Natural killer cell (primary cell): ENCODE data around the gene MCOLN1. TPM values are rescaled to one million over a fixed set of nuclear protein-coding genes. Genes with fewer than 3 reads are reported as not detected.

Experiments used
- ATAC-seq, 3 donors: fragments of 150-1000 bp in 2 of 3; fragments of 200-7000 bp in 1 of 3; cut with Tn5 transposase; 1 replicate in 1 of 3; 2 replicates in 2 of 3; pipeline ENCODE4 v1.10.0; 2021; ENCODE audit warnings: mild to moderate bottlenecking in 2 of 3, moderate library complexity in 2 of 3
- DNase-seq, 2 donors: peaks; one replicate each; pipeline versions ENCODE4 v3.0.0 to v3.0.0-alpha.2; 2013 to 2021; ENCODE audit warnings: mixed read lengths in 1 of 2
- H3K27ac ChIP-seq: one replicate; pipeline ENCODE4 v1.5.1; 2013; ENCODE audit warnings: mild to moderate bottlenecking, low read length
- H3K27me3 ChIP-seq: one replicate; pipeline ENCODE4 v1.6.1; 2013; ENCODE audit warnings: low read length; ENCODE audit not compliant: control insufficient read depth, insufficient read depth
- H3K36me3 ChIP-seq: one replicate; pipeline ENCODE4 v1.6.1; 2013; ENCODE audit warnings: low read length; ENCODE audit not compliant: control insufficient read depth, insufficient read depth
- H3K4me1 ChIP-seq: one replicate; pipeline ENCODE4 v1.6.1; 2013; ENCODE audit warnings: low read length; ENCODE audit not compliant: control insufficient read depth, insufficient read depth
- H3K4me3 ChIP-seq: one replicate; pipeline ENCODE4 v1.5.1; 2013; ENCODE audit warnings: low read length
- H3K9me3 ChIP-seq: one replicate; pipeline ENCODE4 v1.6.1; 2013; ENCODE audit warnings: low read length; ENCODE audit not compliant: control insufficient read depth, insufficient read depth
- H3K27ac Mint-ChIP-seq, 2 donors: one replicate each; pipeline ENCODE4 v1.8.0; 2022; ENCODE audit warnings: mild to moderate bottlenecking in 2 of 2, mixed read lengths in 2 of 2, moderate library complexity in 1 of 2
- H3K27me3 Mint-ChIP-seq, 2 donors: one replicate each; pipeline ENCODE4 v1.8.0; 2022; ENCODE audit warnings: low read depth in 2 of 2, mixed read lengths in 2 of 2
- H3K36me3 Mint-ChIP-seq: one replicate; pipeline ENCODE4 v1.8.0; 2022; ENCODE audit warnings: mixed read lengths
- H3K4me1 Mint-ChIP-seq, 2 donors: one replicate each; pipeline ENCODE4 v1.8.0; 2022; ENCODE audit warnings: mixed read lengths in 2 of 2
- H3K4me3 Mint-ChIP-seq: one replicate; pipeline ENCODE4 v1.8.0; 2022; ENCODE audit warnings: mild to moderate bottlenecking, moderate library complexity, mixed read lengths
- H3K9me3 Mint-ChIP-seq, 2 donors: one replicate each; pipeline ENCODE4 v1.8.0; 2022; ENCODE audit warnings: mixed read lengths in 2 of 2
- CTCF ChIP-seq: fragments of 200-600 bp; IDR thresholded peaks from one replicate; pipeline ENCODE4 v1.8.0; 2022; ENCODE audit warnings: antibody characterized with exemption
- WGBS: methylation state at CpG from one replicate; pipeline ENCODE4 v1.1.7; 2013; ENCODE audit warnings: missing lambda C conversion rate; ENCODE audit not compliant: insufficient coverage; 5-methylcytosine and 5-hydroxymethylcytosine counted together
- intact Hi-C: fragments of 100-400 bp; cut with micrococcal nuclease; formaldehyde crosslinking; loops from one replicate; pipeline ENCODE4 v1.14.2; 2022
- total RNA-seq, 4 donors: library from RNA; stranded (reverse); fragments of 120-200 nt in 1 of 4; gene quantifications; one replicate each; pipeline versions ENCODE4 v1.2.3 to v1.2.4, GENCODE V29; 2013 to 2022

Gene MCOLN1
- total RNA-seq = 10 to 100 TPM; 22.9 to 37.6 (median 27.8) TPM
- total RNA-seq (2013) = 4.2 TPM

GRCh38 chr19:7522072-7522922 is at the start of gene MCOLN1:
Gene MCOLN1 (plus strand): TSS chr19:7522624. CDS start chr19:7522751, 127 bp downstream.
- H3K4me1 ChIP-seq = peaks cover 18% of the 10 kb centered on the region
- H3K4me3 ChIP-seq = peak within 1 kb of the TSS; percentile 43
- DNase-seq (peak; percentile 100), ATAC-seq (peak; percentile 93 to 96 (median 95))
- Mint-ChIP-seq H3K27ac (peak within 1 kb of the TSS; percentile 68 to 87), H3K4me3 (peak within 1 kb of the TSS; percentile 92), H3K27me3 (no peaks in the 10 kb centered on the region), H3K4me1 (peaks cover 11% of the 10 kb centered on the region in 2 donors), H3K9me3 (no peaks in the 10 kb centered on the region), H3K36me3 (no peaks in the 10 kb centered on the region)
- intact Hi-C loops = loop anchor here (1.0 kb wide), 1 partner anchor 12 kb away; no protein-coding TSS in a partner anchor
- WGBS = 1% methylated on average over 65 of the region's 65 CpGs
- H3K27me3 ChIP-seq = no peaks in the 10 kb centered on the region
- H3K27ac ChIP-seq = no peak within 1 kb of the TSS
- peaks cover 2% of the 10 kb centered on the region for H3K36me3 ChIP-seq
- no peaks in the 10 kb centered on the region for H3K9me3 ChIP-seq
- TF ChIP-seq CTCF = no peak

- WGBS = 87% methylated on average over 6 of the region's 6 CpGs
- Mint-ChIP-seq H3K27ac (peak overlapping the region in 1 of 2 donors; percentile 56), H3K9me3 (no peaks in the 10 kb centered on the region), H3K27me3 (no peaks in the 10 kb centered on the region), H3K36me3 (no peaks in the 10 kb centered on the region), H3K4me3 (no peak overlapping the region), H3K4me1 (no peaks in the 10 kb centered on the region)
- Histone ChIP-seq H3K4me1 (peaks cover 9% of the 10 kb centered on the region), H3K36me3 (peaks cover 12% of the 10 kb centered on the region), H3K27me3 (no peaks in the 10 kb centered on the region), H3K27ac (no peak overlapping the region), H3K4me3 (no peak overlapping the region), H3K9me3 (no peaks in the 10 kb centered on the region)
- DNase-seq = no peak
- no peak for TF ChIP-seq CTCF
- intact Hi-C loops = no loop called here
- ATAC-seq = no peak
Observed at GRCh38 chr19:7475665-7476064, 46.8 kb upstream of the MCOLN1 start.

DNA sequence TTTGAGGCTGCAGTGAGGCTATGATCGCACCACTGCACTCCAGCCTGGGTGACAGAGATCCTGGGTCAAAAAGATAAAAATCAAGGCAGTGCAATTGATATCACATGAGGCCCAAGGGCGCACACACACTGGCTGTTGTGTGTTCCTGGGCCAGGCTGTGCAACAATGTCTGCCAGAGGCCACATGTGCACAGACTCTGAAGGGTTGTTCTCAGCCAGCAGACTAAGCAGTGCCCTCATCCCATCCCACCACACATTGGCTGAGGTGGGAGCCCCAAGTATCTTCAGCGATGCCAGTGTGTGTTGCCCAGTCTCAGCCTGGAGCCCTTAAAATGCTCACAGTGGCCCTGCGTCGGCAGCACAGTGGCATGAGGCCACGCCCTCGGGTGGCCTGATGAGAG is 46.2 kb upstream of the MCOLN1 start:
- Mint-ChIP-seq H3K36me3 (no peaks in the 10 kb centered on the region), H3K9me3 (no peaks in the 10 kb centered on the region), H3K27ac (peak overlapping the region in 1 of 2 donors; percentile 56), H3K4me3 (no peak overlapping the region), H3K27me3 (no peaks in the 10 kb centered on the region), H3K4me1 (no peaks in the 10 kb centered on the region)
- ATAC-seq (no peak), DNase-seq (no peak)
- 92% methylated on average over 7 of the region's 7 CpGs for WGBS
- Histone ChIP-seq H3K27me3 (no peaks in the 10 kb centered on the region), H3K27ac (no peak overlapping the region), H3K36me3 (peaks cover 7% of the 10 kb centered on the region), H3K9me3 (no peaks in the 10 kb centered on the region), H3K4me3 (no peak overlapping the region), H3K4me1 (peaks cover 9% of the 10 kb centered on the region)
- intact Hi-C loops = no loop called here
- no peak for TF ChIP-seq CTCF
